Peyer's patch (tissue), 4 donors: Measurements from ENCODE around the gene GATAD2B.

Experiments
- POLR2A ChIP-seq, 2 donors: fragments of 450-650 bp; IDR thresholded peaks; one replicate each; pipeline ENCODE4 v1.5.1; 2017; ENCODE audit warnings: antibody characterized with exemption in 2 of 2, mild to moderate bottlenecking in 2 of 2, moderate library complexity in 2 of 2
- TF ChIP-seq, protein P1 (sequence below), 6 experiments: fragments of 450-650 bp in 4 of 6; fragments of 200-600 bp in 2 of 6; sonication (generic) in 1 of 6; IDR thresholded peaks; one replicate each; pipeline ENCODE4 v1.5.1; 2017 to 2019; ENCODE audit warnings: antibody characterized with exemption in 6 of 6, mild to moderate bottlenecking in 3 of 6, moderate library complexity in 1 of 6

DNA sequence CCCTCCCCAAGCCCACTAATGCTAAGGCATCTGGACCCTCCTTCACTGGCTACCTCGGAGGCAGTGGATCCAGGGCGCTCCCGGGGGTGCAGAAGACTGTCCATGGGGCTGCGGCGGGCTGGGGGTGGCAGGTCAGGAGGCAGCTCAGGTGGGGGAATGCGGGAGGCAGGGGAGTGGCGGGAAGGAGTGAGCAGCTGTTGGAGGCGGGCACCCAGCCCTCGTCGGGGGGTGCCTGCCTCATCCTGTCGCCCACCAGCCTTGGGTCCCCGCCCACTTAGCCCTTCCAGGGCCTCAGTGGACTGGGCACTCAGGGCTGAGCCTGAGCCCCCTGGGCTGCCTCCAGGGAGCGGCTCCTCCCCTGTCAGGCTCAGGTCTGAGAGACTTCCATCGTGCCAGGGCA, 10.7 kb upstream of the GATAD2B start:
- TF ChIP-seq, protein P1, sequence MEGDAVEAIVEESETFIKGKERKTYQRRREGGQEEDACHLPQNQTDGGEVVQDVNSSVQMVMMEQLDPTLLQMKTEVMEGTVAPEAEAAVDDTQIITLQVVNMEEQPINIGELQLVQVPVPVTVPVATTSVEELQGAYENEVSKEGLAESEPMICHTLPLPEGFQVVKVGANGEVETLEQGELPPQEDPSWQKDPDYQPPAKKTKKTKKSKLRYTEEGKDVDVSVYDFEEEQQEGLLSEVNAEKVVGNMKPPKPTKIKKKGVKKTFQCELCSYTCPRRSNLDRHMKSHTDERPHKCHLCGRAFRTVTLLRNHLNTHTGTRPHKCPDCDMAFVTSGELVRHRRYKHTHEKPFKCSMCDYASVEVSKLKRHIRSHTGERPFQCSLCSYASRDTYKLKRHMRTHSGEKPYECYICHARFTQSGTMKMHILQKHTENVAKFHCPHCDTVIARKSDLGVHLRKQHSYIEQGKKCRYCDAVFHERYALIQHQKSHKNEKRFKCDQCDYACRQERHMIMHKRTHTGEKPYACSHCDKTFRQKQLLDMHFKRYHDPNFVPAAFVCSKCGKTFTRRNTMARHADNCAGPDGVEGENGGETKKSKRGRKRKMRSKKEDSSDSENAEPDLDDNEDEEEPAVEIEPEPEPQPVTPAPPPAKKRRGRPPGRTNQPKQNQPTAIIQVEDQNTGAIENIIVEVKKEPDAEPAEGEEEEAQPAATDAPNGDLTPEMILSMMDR (IDR thresholded peaks at IDR 0.05), result no peak
- no peak for TF ChIP-seq POLR2A (IDR thresholded peaks at IDR 0.05)
